Caco-2 (cell line): ENCODE data around the gene ABHD12B. TPM values are rescaled to one million over a fixed set of nuclear protein-coding genes. Genes with fewer than 3 reads are reported as not detected.

ENCODE experiments used
- Bru-seq: library from RNA; stranded (reverse); fragments of 400-500 nt; gene quantifications from one replicate; lab custom pipeline; 2021; lab: Mats Ljungman, UMichigan
- BruChase-seq, 2 experiments: library from RNA; stranded (reverse); fragments of 400-500 nt; gene quantifications; one replicate each; lab custom pipeline; 2021; lab: Mats Ljungman, UMichigan
- BruUV-seq: library from RNA; stranded (reverse); fragments of 400-500 nt; replicated peaks from 2 replicates; lab custom pipeline; 2021; lab: Mats Ljungman, UMichigan
- CTCF ChIA-PET: fragments of 300-600 bp; sonication (Branson Sonifier 250); formaldehyde crosslinking; loops from one replicate; lab custom pipeline; 2022; ENCODE audit warnings: antibody characterized with exemption; lab: Charles Lee
- POLR2A ChIA-PET: fragments of 300-600 bp; sonication (Branson Sonifier 250); formaldehyde crosslinking; loops from one replicate; lab custom pipeline; 2022; ENCODE audit warnings: antibody characterized with exemption; lab: Charles Lee
- DNase-seq, 2 experiments: peaks; one replicate each; pipeline versions ENCODE4 v3.0.0 to v3.0.0-alpha.2; 2020 to 2022
- H3K27me3 ChIP-seq: replicated peaks from 2 replicates; pipeline ENCODE4 v1.6.0; 2011; ENCODE audit warnings: low read length; ENCODE audit not compliant: control insufficient read depth, insufficient read depth
- H3K36me3 ChIP-seq: 2 replicates; pipeline ENCODE4 v1.5.1; 2011; ENCODE audit warnings: low read length; ENCODE audit not compliant: control insufficient read depth, insufficient read depth
- H3K4me1 ChIP-seq: fragments of 250-450 bp; sonication (Bioruptor Pico); 2 replicates; pipeline ENCODE4 v1.5.1; 2020; ENCODE audit warnings: mild to moderate bottlenecking
- H3K4me3 ChIP-seq: 2 replicates; pipeline ENCODE4 v1.5.1; 2011; ENCODE audit warnings: low read depth, mild to moderate bottlenecking, control low read depth, low read length
- H3K9me3 ChIP-seq: fragments of 250-450 bp; sonication (Bioruptor Pico); 2 replicates; pipeline ENCODE4 v1.5.1; 2020; ENCODE audit warnings: mild to moderate bottlenecking, moderate library complexity
- H3K27ac Mint-ChIP-seq: one replicate; pipeline ENCODE4 v1.8.0; 2022; ENCODE audit warnings: mixed read lengths; ENCODE audit not compliant: unreplicated experiment
- H3K27me3 Mint-ChIP-seq: one replicate; pipeline ENCODE4 v1.8.0; 2022; ENCODE audit warnings: mixed read lengths; ENCODE audit not compliant: insufficient read depth, unreplicated experiment
- H3K36me3 Mint-ChIP-seq: one replicate; pipeline ENCODE4 v1.8.0; 2022; ENCODE audit warnings: mild to moderate bottlenecking, mixed read lengths; ENCODE audit not compliant: insufficient read depth, unreplicated experiment
- H3K4me1 Mint-ChIP-seq: one replicate; pipeline ENCODE4 v1.8.0; 2022; ENCODE audit warnings: low read depth, mixed read lengths; ENCODE audit not compliant: unreplicated experiment
- H3K4me3 Mint-ChIP-seq: one replicate; pipeline ENCODE4 v1.8.0; 2022; ENCODE audit warnings: mild to moderate bottlenecking, moderate library complexity, mixed read lengths; ENCODE audit not compliant: unreplicated experiment
- H3K9me3 Mint-ChIP-seq: one replicate; pipeline ENCODE4 v1.8.0; 2022; ENCODE audit warnings: mixed read lengths; ENCODE audit not compliant: unreplicated experiment
- intact Hi-C: fragments of 100-400 bp; cut with micrococcal nuclease; formaldehyde crosslinking; loops from one replicate; pipeline ENCODE4 v1.10.0; 2022; ENCODE audit not compliant: unreplicated experiment
- long read RNA-seq: library from polyadenylated mRNA; stranded (forward); transcript quantifications from one replicate; pipeline ENCODE4 v2.0.0, GENCODE V29; 2022
- total RNA-seq: library from RNA; stranded (reverse); gene quantifications from 2 replicates; pipeline ENCODE4 v1.2.3, GENCODE V29; 2022
- TF ChIP-seq, protein P1 (sequence below), 2 experiments: fragments of 200-600 bp in 1 of 2; IDR thresholded peaks; 1 replicate in 1 of 2; 2 replicates in 1 of 2; pipeline versions ENCODE4 v1.5.1 to v1.8.0; 2011 to 2022; ENCODE audit warnings: antibody characterized with exemption in 1 of 2, control low read depth in 1 of 2, inconsistent platforms in 1 of 2, low read depth in 1 of 2, low read length in 1 of 2, mild to moderate bottlenecking in 1 of 2, moderate library complexity in 1 of 2; ENCODE audit not compliant: insufficient read depth in 1 of 2, severe bottlenecking in 1 of 2, unreplicated experiment in 1 of 2

Gene ABHD12B, protein sequence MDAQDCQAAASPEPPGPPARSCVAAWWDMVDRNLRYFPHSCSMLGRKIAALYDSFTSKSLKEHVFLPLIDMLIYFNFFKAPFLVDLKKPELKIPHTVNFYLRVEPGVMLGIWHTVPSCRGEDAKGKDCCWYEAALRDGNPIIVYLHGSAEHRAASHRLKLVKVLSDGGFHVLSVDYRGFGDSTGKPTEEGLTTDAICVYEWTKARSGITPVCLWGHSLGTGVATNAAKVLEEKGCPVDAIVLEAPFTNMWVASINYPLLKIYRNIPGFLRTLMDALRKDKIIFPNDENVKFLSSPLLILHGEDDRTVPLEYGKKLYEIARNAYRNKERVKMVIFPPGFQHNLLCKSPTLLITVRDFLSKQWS
- total RNA-seq: not detected in 2 replicates
- not detected for Bru-seq, nascent RNA
- percentile 7 among the genes with signal in this experiment for BruChase-seq, experiment 1, labeled RNA remaining after a 2-hour chase
- percentile 6 among the genes with signal in this experiment for BruChase-seq, experiment 2, labeled RNA remaining after a 6-hour chase
- long read RNA-seq, partial matches to known transcripts: 0 of 7 reads
- long read RNA-seq, other reads (novel, unspliced or antisense): 7 of 7 reads

DNA sequence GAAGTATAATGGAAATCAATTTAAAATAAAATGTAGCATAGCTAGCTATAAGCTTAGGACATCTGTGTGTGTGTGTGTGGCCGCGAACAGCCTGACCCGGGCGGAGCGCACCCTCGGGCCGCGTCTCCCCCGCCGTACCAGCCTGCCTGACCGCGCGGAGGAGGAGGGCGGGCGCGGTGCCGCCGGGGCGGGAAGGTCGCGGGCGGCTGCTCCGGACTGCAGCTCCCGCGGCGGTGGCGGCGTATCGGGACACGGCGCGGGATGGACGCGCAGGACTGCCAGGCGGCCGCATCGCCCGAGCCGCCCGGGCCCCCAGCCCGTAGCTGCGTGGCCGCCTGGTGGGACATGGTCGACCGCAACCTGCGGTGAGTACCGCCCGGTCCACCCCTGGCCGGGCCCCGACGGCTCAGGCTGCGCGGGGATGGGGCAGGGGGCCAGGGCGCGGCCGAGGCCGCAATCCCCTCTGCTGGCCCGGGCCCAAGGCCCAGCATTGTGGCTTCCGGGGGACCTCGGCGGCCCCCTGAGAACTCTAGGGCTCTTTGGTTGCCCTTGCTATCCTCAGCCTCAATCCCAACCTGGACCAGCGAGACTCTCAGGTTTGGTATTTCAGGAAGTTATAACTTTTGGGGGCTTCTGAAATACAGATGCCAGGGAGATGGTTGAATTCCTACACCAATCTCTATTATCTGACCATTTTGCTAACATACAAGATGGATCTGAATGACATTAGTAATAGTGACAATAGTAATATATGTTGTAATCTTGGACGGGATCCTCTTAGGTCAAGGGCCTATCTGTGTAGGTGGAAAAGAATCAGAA is at the start of gene ABHD12B:
ABHD12B (plus strand) TSS at position 140 of the 819 bp plus-strand sequence; CDS start at position 262, 122 bp downstream.
- TF ChIP-seq, protein P1, sequence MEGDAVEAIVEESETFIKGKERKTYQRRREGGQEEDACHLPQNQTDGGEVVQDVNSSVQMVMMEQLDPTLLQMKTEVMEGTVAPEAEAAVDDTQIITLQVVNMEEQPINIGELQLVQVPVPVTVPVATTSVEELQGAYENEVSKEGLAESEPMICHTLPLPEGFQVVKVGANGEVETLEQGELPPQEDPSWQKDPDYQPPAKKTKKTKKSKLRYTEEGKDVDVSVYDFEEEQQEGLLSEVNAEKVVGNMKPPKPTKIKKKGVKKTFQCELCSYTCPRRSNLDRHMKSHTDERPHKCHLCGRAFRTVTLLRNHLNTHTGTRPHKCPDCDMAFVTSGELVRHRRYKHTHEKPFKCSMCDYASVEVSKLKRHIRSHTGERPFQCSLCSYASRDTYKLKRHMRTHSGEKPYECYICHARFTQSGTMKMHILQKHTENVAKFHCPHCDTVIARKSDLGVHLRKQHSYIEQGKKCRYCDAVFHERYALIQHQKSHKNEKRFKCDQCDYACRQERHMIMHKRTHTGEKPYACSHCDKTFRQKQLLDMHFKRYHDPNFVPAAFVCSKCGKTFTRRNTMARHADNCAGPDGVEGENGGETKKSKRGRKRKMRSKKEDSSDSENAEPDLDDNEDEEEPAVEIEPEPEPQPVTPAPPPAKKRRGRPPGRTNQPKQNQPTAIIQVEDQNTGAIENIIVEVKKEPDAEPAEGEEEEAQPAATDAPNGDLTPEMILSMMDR (IDR thresholded peaks at IDR 0.05; ENCODE audit: insufficient read depth in 1 of 2, low read depth in 1 of 2, low read length in 1 of 2, severe bottlenecking in 1 of 2, unreplicated experiment in 1 of 2): no peak
- Mint-ChIP-seq H3K4me3 (no peak within 1 kb of the TSS), H3K9me3 (no peaks in the 10 kb centered on the region), H3K4me1 (no peaks in the 10 kb centered on the region), H3K36me3 (no peaks in the 10 kb centered on the region), H3K27me3 (peaks cover 9% of the 10 kb centered on the region), H3K27ac (no peak within 1 kb of the TSS)
- intact Hi-C loops: no loop called here
- H3K4me3 ChIP-seq: no peak within 1 kb of the TSS
- BruUV-seq: no TSS peak
- DNase-seq: no peak
- H3K9me3 ChIP-seq: no peaks in the 10 kb centered on the region
- H3K36me3 ChIP-seq: no peaks in the 10 kb centered on the region
- ChIA-PET POLR2A (no interaction called here), CTCF (no interaction called here)
- H3K4me1 ChIP-seq: no peaks in the 10 kb centered on the region
- no peaks in the 10 kb centered on the region for H3K27me3 ChIP-seq

DNA sequence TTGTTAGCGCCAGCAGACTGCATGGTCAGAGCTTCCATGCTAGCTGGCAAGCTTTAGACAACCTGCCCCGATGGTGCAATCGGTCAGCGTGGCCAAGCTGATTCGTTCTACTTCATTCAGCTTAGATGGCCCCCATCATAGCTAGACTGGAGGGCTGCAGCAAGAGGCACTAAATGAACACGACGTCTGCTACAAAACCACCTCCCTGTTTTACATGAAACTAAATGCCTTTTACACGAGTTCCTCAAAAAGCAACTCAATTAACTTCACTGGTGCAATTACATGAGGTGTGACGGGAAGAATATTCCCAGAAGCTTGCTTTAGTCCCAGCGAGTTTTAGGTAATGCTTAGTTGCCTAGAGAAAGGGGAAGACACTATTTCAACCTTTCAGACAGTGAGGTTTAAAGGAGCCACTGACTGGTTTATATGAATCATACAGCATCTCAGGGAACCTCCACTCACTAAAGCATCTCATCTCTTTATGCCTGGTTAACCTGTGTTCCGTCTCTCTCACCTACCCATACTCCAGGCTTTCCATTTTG is 49.3 kb upstream of the ABHD12B start:
- Mint-ChIP-seq H3K27ac (no peak overlapping the region), H3K4me1 (no peaks in the 10 kb centered on the region), H3K9me3 (no peaks in the 10 kb centered on the region), H3K4me3 (no peak overlapping the region), H3K36me3 (no peaks in the 10 kb centered on the region), H3K27me3 (no peaks in the 10 kb centered on the region)
- H3K4me1 ChIP-seq: no peaks in the 10 kb centered on the region
- DNase-seq: no peak
- no peaks in the 10 kb centered on the region for H3K36me3 ChIP-seq
- TF ChIP-seq, protein P1 (IDR thresholded peaks at IDR 0.05; ENCODE audit: insufficient read depth in 1 of 2, low read depth in 1 of 2, low read length in 1 of 2, severe bottlenecking in 1 of 2, unreplicated experiment in 1 of 2): no peak
- no peaks in the 10 kb centered on the region for H3K9me3 ChIP-seq
- ChIA-PET POLR2A (no interaction called here), CTCF (no interaction called here)
- no TSS peak for BruUV-seq
- intact Hi-C loops: no loop called here
- no peaks in the 10 kb centered on the region for H3K27me3 ChIP-seq
- no peak overlapping the region for H3K4me3 ChIP-seq
